HL-60/S4 treated with retinoic acid at 250 ng/mL for 4 days and 3 days (cell line): ENCODE data around the gene MRPS14.
"Not testable (repeated sequence)": the region's sequence is repeated elsewhere in the genome, so short reads cannot be mapped to it uniquely, and the experiment has no call there.

ENCODE experiments used
- in situ Hi-C: fragments of 300-500 bp; cut with MboI; formaldehyde crosslinking; loops from 2 replicates; pipeline ENCODE4 v1.7.0; 2022; ENCODE audit warnings: low sequenced_read_pairs

Gene MRPS14

GRCh38 chr1:175033953-175034352, 10.7 kb upstream of the MRPS14 start:
- in situ Hi-C loops, result loop anchor here (25.0 kb wide), 1 partner anchor 278 kb away; no protein-coding TSS in a partner anchor

- in situ Hi-C loops, result loop anchor here (25.0 kb wide), 1 partner anchor 288 kb away; no protein-coding TSS in a partner anchor
Measured at GRCh38 chr1:175024773-175025172, 1.5 kb upstream of the MRPS14 start.

- in situ Hi-C loops, result not testable (repeated sequence)
Measured at GRCh38 chr1:175023922-175024242, 657 bp upstream of the MRPS14 start.

- in situ Hi-C loops, result no loop called here
Measured at GRCh38 chr1:175019524-175019923, 3.7 kb downstream of the MRPS14 start.

GRCh38 chr1:175015243-175015642, 8.0 kb downstream of the MRPS14 start:
- in situ Hi-C loops, result no loop called here

- in situ Hi-C loops, result no loop called here
Measured at GRCh38 chr1:175013445-175013844, 9.8 kb downstream of the MRPS14 start.

- in situ Hi-C loops, result no loop called here
Measured at GRCh38 chr1:175009532-175009931, 13.7 kb downstream of the MRPS14 start.

- in situ Hi-C loops, result no loop called here
Measured at GRCh38 chr1:175005085-175005783, 18.0 kb downstream of the MRPS14 start.

GRCh38 chr1:175003521-175003920, 19.7 kb downstream of the MRPS14 start:
- in situ Hi-C loops, result no loop called here

- in situ Hi-C loops, result no loop called here
Measured at GRCh38 chr1:175002910-175003517, 20.2 kb downstream of the MRPS14 start.

GRCh38 chr1:175000697-175001187, 22.5 kb downstream of the MRPS14 start:
- in situ Hi-C loops, result no loop called here

- in situ Hi-C loops, result no loop called here
Measured at GRCh38 chr1:174999936-175000696, 23.1 kb downstream of the MRPS14 start, which contains the start of gene CACYBP. Gene CACYBP, plus strand, starts transcription at chr1:174999947. Its CDS starts 234 bp downstream, at chr1:175000181.

- in situ Hi-C loops, result no loop called here
Measured at GRCh38 chr1:174999216-174999935, 23.8 kb downstream of the MRPS14 start.

- in situ Hi-C loops, result no loop called here
Measured at GRCh38 chr1:174998569-174999215, 24.5 kb downstream of the MRPS14 start.

- in situ Hi-C loops, result no loop called here
Measured at GRCh38 chr1:174997041-174997440, 26.2 kb downstream of the MRPS14 start.

GRCh38 chr1:174996476-174996875, 26.7 kb downstream of the MRPS14 start:
- in situ Hi-C loops, result no loop called here

GRCh38 chr1:174995916-174996315, 27.3 kb downstream of the MRPS14 start:
- in situ Hi-C loops, result no loop called here

- in situ Hi-C loops, result no loop called here
Measured at GRCh38 chr1:174995121-174995520, 28.1 kb downstream of the MRPS14 start.

- in situ Hi-C loops, result no loop called here
Measured at GRCh38 chr1:174991473-174991872, 31.8 kb downstream of the MRPS14 start.

- in situ Hi-C loops, result no loop called here
Measured at GRCh38 chr1:174990382-174990999, 32.7 kb downstream of the MRPS14 start.
